ENCODE data around the gene GASK1B.

GASK1B gene

GRCh38 chr4:158201322-158201721, 28.5 kb upstream of the GASK1B start:
- no peak overlapping the region for H2BK5ac ChIP-seq (ENCODE audit: low read depth, low read length, poor library complexity, severe bottlenecking)
- H3K4ac ChIP-seq (ENCODE audit: low read depth in 1 of 2, low read length in 2 of 2) = no peak overlapping the region
- DNase-seq = peak; percentile 28
- no peaks in the 10 kb centered on the region for H3K79me1 ChIP-seq (replicated peaks; ENCODE audit: low read length, poor library complexity, severe bottlenecking)
- no peak overlapping the region for H3K27ac ChIP-seq (ENCODE audit: low read length, poor library complexity, severe bottlenecking)
- WGBS = 99% methylated on average over 4 of the region's 4 CpGs
- H3K27me3 ChIP-seq (ENCODE audit: control insufficient read depth in 1 of 2, insufficient read depth in 1 of 2, low read length in 2 of 2) = no peaks in the 10 kb centered on the region
- H3K9me3 ChIP-seq (ENCODE audit: control insufficient read depth, low read length) = no peaks in the 10 kb centered on the region
- H3K36me3 ChIP-seq (ENCODE audit: control insufficient read depth in 1 of 2, insufficient read depth in 2 of 2, low read depth in 1 of 2, low read length in 2 of 2) = no peaks in the 10 kb centered on the region
- no peak overlapping the region for H2AK5ac ChIP-seq (ENCODE audit: low read length, severe bottlenecking)
- H3K4me2 ChIP-seq (ENCODE audit: low read length, poor library complexity, severe bottlenecking) = no peak overlapping the region
- H3K9ac ChIP-seq (ENCODE audit: low read length) = no peak overlapping the region
- peak overlapping the region in 1 of 2 experiments; percentile 2 for H2BK12ac ChIP-seq (ENCODE audit: low read length in 2 of 2)
- no peak overlapping the region for H2BK120ac ChIP-seq (ENCODE audit: low read depth, low read length)
- no peak overlapping the region for H2AFZ ChIP-seq (ENCODE audit: low read depth, low read length)
- no peak overlapping the region for H3K14ac ChIP-seq (ENCODE audit: low read length in 2 of 2)
- H4K8ac ChIP-seq (ENCODE audit: low read length) = no peak overlapping the region
- H3K4me3 ChIP-seq (ENCODE audit: insufficient read depth in 1 of 2, low read depth in 1 of 2, low read length in 2 of 2) = no peak overlapping the region
- peak overlapping the region; percentile 57 for H4K91ac ChIP-seq (ENCODE audit: low read length)
- no peak overlapping the region for H2BK15ac ChIP-seq (ENCODE audit: low read depth, poor library complexity, severe bottlenecking)
- H3K4me1 ChIP-seq (ENCODE audit: control insufficient read depth, insufficient read depth, low read depth, low read length) = peaks cover 1% of the 10 kb centered on the region
- no peak overlapping the region for H3K18ac ChIP-seq (ENCODE audit: low read depth in 1 of 2, low read length in 2 of 2)
- H3K23ac ChIP-seq (ENCODE audit: low read length in 2 of 2) = no peak overlapping the region

- Histone ChIP-seq H4K8ac (ENCODE audit: low read length) (no peak overlapping the region), H3K9me3 (ENCODE audit: control insufficient read depth, low read length) (no peaks in the 10 kb centered on the region), H3K4me2 (ENCODE audit: low read length, poor library complexity, severe bottlenecking) (no peak overlapping the region), H2BK15ac (ENCODE audit: low read depth, poor library complexity, severe bottlenecking) (no peak overlapping the region), H3K36me3 (ENCODE audit: control insufficient read depth in 1 of 2, insufficient read depth in 2 of 2, low read depth in 1 of 2, low read length in 2 of 2) (no peaks in the 10 kb centered on the region), H3K4ac (ENCODE audit: low read depth in 1 of 2, low read length in 2 of 2) (no peak overlapping the region), H3K23ac (ENCODE audit: low read length in 2 of 2) (no peak overlapping the region), H2AFZ (ENCODE audit: low read depth, low read length) (no peak overlapping the region), H2AK5ac (ENCODE audit: low read length, severe bottlenecking) (no peak overlapping the region), H3K18ac (ENCODE audit: low read depth in 1 of 2, low read length in 2 of 2) (peak overlapping the region in 1 of 2 experiments; percentile 29), H3K27me3 (ENCODE audit: control insufficient read depth in 1 of 2, insufficient read depth in 1 of 2, low read length in 2 of 2) (no peaks in the 10 kb centered on the region), H4K91ac (ENCODE audit: low read length) (no peak overlapping the region), H2BK12ac (ENCODE audit: low read length in 2 of 2) (no peak overlapping the region), H3K4me3 (ENCODE audit: insufficient read depth in 1 of 2, low read depth in 1 of 2, low read length in 2 of 2) (no peak overlapping the region), H2BK120ac (ENCODE audit: low read depth, low read length) (no peak overlapping the region), H3K27ac (ENCODE audit: low read length, poor library complexity, severe bottlenecking) (no peak overlapping the region), H3K4me1 (ENCODE audit: control insufficient read depth, insufficient read depth, low read depth, low read length) (peaks cover 1% of the 10 kb centered on the region), H3K14ac (ENCODE audit: low read length in 2 of 2) (no peak overlapping the region), H3K9ac (ENCODE audit: low read length) (no peak overlapping the region), H3K79me1 (replicated peaks; ENCODE audit: low read length, poor library complexity, severe bottlenecking) (no peaks in the 10 kb centered on the region), H2BK5ac (ENCODE audit: low read depth, low read length, poor library complexity, severe bottlenecking) (no peak overlapping the region)
- 98% methylated on average over 3 of the region's 3 CpGs for WGBS
- peak; percentile 6 for DNase-seq
These were observed 27.4 kb upstream of the GASK1B start for GRCh38 chr4:158200214-158200613.

GRCh38 chr4:158197194-158197776, 24.5 kb upstream of the GASK1B start:
- Histone ChIP-seq H3K27me3 (ENCODE audit: control insufficient read depth in 1 of 2, insufficient read depth in 1 of 2, low read length in 2 of 2) (no peaks in the 10 kb centered on the region), H2AK5ac (ENCODE audit: low read length, severe bottlenecking) (no peak overlapping the region)

GRCh38 chr4:158195297-158195696, 22.5 kb upstream of the GASK1B start:
- no peak for DNase-seq
- no peaks in the 10 kb centered on the region for H3K36me3 ChIP-seq (ENCODE audit: control insufficient read depth in 1 of 2, insufficient read depth in 2 of 2, low read depth in 1 of 2, low read length in 2 of 2)
- no CpG with 5 or more reads among the region's 1 CpG for WGBS
- H3K27ac ChIP-seq (ENCODE audit: low read length, poor library complexity, severe bottlenecking) = no peak overlapping the region
- no peak overlapping the region for H2BK15ac ChIP-seq (ENCODE audit: low read depth, poor library complexity, severe bottlenecking)
- no peaks in the 10 kb centered on the region for H3K9me3 ChIP-seq (ENCODE audit: control insufficient read depth, low read length)
- H2BK5ac ChIP-seq (ENCODE audit: low read depth, low read length, poor library complexity, severe bottlenecking) = no peak overlapping the region
- no peak overlapping the region for H3K18ac ChIP-seq (ENCODE audit: low read depth in 1 of 2, low read length in 2 of 2)
- no peak overlapping the region for H2AFZ ChIP-seq (ENCODE audit: low read depth, low read length)
- H3K4ac ChIP-seq (ENCODE audit: low read depth in 1 of 2, low read length in 2 of 2) = no peak overlapping the region
- no peaks in the 10 kb centered on the region for H3K79me1 ChIP-seq (replicated peaks; ENCODE audit: low read length, poor library complexity, severe bottlenecking)
- no peak overlapping the region for H2BK120ac ChIP-seq (ENCODE audit: low read depth, low read length)
- H3K4me2 ChIP-seq (ENCODE audit: low read length, poor library complexity, severe bottlenecking) = no peak overlapping the region
- no peak overlapping the region for H4K8ac ChIP-seq (ENCODE audit: low read length)
- H3K27me3 ChIP-seq (ENCODE audit: control insufficient read depth in 1 of 2, insufficient read depth in 1 of 2, low read length in 2 of 2) = no peaks in the 10 kb centered on the region
- H3K4me3 ChIP-seq (ENCODE audit: insufficient read depth in 1 of 2, low read depth in 1 of 2, low read length in 2 of 2) = no peak overlapping the region
- H3K9ac ChIP-seq (ENCODE audit: low read length) = no peak overlapping the region
- no peak overlapping the region for H3K23ac ChIP-seq (ENCODE audit: low read length in 2 of 2)
- H2AK5ac ChIP-seq (ENCODE audit: low read length, severe bottlenecking) = no peak overlapping the region
- H4K91ac ChIP-seq (ENCODE audit: low read length) = no peak overlapping the region
- no peaks in the 10 kb centered on the region for H3K4me1 ChIP-seq (ENCODE audit: control insufficient read depth, insufficient read depth, low read depth, low read length)
- H2BK12ac ChIP-seq (ENCODE audit: low read length in 2 of 2) = no peak overlapping the region
- no peak overlapping the region for H3K14ac ChIP-seq (ENCODE audit: low read length in 2 of 2)

More at GRCh38 chr4:158197194-158197776, 24.5 kb upstream of the GASK1B start:
- no peak overlapping the region for H2AFZ ChIP-seq (ENCODE audit: low read depth, low read length)
- H3K4me2 ChIP-seq (ENCODE audit: low read length, poor library complexity, severe bottlenecking) = no peak overlapping the region
- H3K27ac ChIP-seq (ENCODE audit: low read length, poor library complexity, severe bottlenecking) = no peak overlapping the region
- no peak overlapping the region for H3K23ac ChIP-seq (ENCODE audit: low read length in 2 of 2)
- H4K91ac ChIP-seq (ENCODE audit: low read length) = no peak overlapping the region
- H4K8ac ChIP-seq (ENCODE audit: low read length) = no peak overlapping the region
- H2BK5ac ChIP-seq (ENCODE audit: low read depth, low read length, poor library complexity, severe bottlenecking) = no peak overlapping the region
- no peak overlapping the region for H2BK12ac ChIP-seq (ENCODE audit: low read length in 2 of 2)
- H3K4me1 ChIP-seq (ENCODE audit: control insufficient read depth, insufficient read depth, low read depth, low read length) = peaks cover 1% of the 10 kb centered on the region
- H3K79me1 ChIP-seq (replicated peaks; ENCODE audit: low read length, poor library complexity, severe bottlenecking) = no peaks in the 10 kb centered on the region
- DNase-seq = no peak
- no peak overlapping the region for H3K18ac ChIP-seq (ENCODE audit: low read depth in 1 of 2, low read length in 2 of 2)
- H3K9ac ChIP-seq (ENCODE audit: low read length) = no peak overlapping the region
- H3K4ac ChIP-seq (ENCODE audit: low read depth in 1 of 2, low read length in 2 of 2) = no peak overlapping the region
- H3K36me3 ChIP-seq (ENCODE audit: control insufficient read depth in 1 of 2, insufficient read depth in 2 of 2, low read depth in 1 of 2, low read length in 2 of 2) = no peaks in the 10 kb centered on the region
- no peaks in the 10 kb centered on the region for H3K9me3 ChIP-seq (ENCODE audit: control insufficient read depth, low read length)
- no peak overlapping the region for H2BK120ac ChIP-seq (ENCODE audit: low read depth, low read length)
- no peak overlapping the region for H3K14ac ChIP-seq (ENCODE audit: low read length in 2 of 2)
- no peak overlapping the region for H2BK15ac ChIP-seq (ENCODE audit: low read depth, poor library complexity, severe bottlenecking)
- 100% methylated on average over 2 of the region's 5 CpGs for WGBS
- no peak overlapping the region for H3K4me3 ChIP-seq (ENCODE audit: insufficient read depth in 1 of 2, low read depth in 1 of 2, low read length in 2 of 2)

Data from mesenchymal stem cell (in vitro differentiated cells and primary cell).